Fibroblast of pulmonary artery (primary cell): ENCODE measurements around the gene CHSY1.

Experiments used
- DNase-seq: peaks from one replicate; pipeline ENCODE4 v3.0.0-alpha.2; 2010; ENCODE audit warnings: low read depth
- H3K4me3 ChIP-seq: replicated peaks from 2 replicates; pipeline ENCODE4 v1.5.1; 2011; ENCODE audit warnings: low read depth, mild to moderate bottlenecking, control low read depth, low read length, moderate library complexity
- TF ChIP-seq, protein P1 (sequence below): IDR thresholded peaks from 2 replicates; pipeline ENCODE4 v1.5.1; 2011; ENCODE audit warnings: mild to moderate bottlenecking, control low read depth, low read length, inconsistent platforms; ENCODE audit errors: missing control alignments

Gene CHSY1

DNA sequence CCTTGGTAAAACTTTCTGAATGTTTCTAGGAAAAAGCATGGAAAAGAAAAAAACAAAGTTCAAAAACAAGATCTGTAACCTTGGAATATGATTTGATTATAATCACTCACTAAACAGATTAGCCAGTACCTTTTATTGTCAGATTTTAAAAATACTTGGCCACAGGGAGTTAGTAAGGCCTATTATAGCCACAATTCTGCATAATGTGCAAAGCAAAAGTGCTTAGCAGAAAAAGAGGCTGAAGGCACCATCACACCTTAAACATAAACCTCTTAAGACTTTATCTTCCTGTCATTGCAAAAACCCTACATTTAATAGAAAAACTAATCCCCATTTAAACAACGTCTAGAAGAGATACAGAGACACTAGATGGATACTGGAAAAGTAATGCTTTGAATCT lies 41.8 kb downstream of the CHSY1 start:
- DNase-seq: no peak
- no peak overlapping the region for H3K4me3 ChIP-seq
- TF ChIP-seq, protein P1, sequence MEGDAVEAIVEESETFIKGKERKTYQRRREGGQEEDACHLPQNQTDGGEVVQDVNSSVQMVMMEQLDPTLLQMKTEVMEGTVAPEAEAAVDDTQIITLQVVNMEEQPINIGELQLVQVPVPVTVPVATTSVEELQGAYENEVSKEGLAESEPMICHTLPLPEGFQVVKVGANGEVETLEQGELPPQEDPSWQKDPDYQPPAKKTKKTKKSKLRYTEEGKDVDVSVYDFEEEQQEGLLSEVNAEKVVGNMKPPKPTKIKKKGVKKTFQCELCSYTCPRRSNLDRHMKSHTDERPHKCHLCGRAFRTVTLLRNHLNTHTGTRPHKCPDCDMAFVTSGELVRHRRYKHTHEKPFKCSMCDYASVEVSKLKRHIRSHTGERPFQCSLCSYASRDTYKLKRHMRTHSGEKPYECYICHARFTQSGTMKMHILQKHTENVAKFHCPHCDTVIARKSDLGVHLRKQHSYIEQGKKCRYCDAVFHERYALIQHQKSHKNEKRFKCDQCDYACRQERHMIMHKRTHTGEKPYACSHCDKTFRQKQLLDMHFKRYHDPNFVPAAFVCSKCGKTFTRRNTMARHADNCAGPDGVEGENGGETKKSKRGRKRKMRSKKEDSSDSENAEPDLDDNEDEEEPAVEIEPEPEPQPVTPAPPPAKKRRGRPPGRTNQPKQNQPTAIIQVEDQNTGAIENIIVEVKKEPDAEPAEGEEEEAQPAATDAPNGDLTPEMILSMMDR: no peak

DNA sequence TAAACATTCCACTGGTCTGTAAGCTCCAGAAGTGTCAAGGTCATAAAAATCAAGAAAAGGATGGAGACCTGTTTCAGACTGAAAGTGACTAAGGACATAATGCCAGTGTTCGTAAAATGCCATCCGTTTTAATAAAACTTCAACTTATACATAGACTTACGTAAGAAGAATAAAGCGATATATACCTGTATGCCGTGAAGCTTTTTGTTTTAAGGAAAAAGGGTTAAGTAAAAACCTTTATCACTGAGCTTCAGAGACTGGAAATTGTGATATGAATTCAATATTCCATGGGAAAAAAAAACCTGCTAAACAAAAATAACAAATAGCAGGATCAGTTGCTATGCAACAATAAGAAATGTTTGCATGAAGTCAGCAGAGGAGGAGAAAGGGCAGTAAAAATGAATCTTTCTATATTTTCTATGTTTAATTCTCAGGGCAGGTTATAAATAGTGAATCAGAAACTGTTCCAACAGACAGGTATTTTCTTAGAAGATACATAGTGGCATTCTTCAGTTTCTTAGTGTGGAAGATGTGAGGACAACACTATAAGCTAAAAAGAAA lies 42.5 kb downstream of the CHSY1 start:
- TF ChIP-seq, protein P1: no peak
- DNase-seq: no peak
- no peak overlapping the region for H3K4me3 ChIP-seq

DNA sequence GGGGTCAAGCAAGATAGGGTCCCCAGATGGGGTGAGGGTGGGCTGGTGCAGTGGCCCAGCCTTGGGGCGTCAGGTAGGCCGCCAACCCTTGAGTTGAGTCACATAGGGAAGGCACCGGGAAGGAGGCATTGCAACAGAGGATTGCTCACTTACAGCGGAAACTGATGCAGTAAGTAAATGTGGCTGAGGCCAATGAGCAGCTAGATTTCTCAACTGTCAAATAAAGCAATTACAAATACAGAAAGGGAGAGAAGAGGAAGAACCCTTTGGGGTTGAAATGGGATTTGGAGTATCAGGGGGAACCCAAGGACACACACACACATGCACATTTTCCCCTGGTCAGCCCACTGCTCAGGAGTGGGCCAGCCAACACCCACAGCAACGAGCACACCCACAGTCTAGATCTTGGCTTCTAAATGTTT lies 44.0 kb downstream of the CHSY1 start:
- peak; percentile 81 for DNase-seq
- TF ChIP-seq, protein P1: no peak
- no peak overlapping the region for H3K4me3 ChIP-seq

DNA sequence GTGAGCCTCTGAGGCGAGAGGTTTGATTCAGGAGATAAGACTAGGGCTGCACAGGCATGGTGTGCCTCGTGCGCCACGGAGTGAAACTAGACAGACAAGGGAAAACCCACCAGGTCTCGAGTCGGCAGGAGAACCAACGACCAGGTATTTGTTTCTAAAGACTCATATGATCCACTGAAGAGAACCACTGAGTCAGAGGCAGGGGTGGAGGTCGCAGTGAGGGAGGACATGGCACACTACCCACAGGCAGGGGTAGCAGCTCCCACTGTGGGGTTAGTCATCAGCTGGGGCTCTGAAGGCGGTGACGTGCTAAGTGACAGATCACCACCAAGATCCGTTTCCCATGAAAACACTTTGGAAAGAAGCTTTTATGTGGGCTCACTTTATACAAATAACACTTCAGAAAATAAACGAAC lies 45.7 kb downstream of the CHSY1 start:
- H3K4me3 ChIP-seq: no peak overlapping the region
- TF ChIP-seq, protein P1: no peak
- DNase-seq: peak; percentile 46

DNA sequence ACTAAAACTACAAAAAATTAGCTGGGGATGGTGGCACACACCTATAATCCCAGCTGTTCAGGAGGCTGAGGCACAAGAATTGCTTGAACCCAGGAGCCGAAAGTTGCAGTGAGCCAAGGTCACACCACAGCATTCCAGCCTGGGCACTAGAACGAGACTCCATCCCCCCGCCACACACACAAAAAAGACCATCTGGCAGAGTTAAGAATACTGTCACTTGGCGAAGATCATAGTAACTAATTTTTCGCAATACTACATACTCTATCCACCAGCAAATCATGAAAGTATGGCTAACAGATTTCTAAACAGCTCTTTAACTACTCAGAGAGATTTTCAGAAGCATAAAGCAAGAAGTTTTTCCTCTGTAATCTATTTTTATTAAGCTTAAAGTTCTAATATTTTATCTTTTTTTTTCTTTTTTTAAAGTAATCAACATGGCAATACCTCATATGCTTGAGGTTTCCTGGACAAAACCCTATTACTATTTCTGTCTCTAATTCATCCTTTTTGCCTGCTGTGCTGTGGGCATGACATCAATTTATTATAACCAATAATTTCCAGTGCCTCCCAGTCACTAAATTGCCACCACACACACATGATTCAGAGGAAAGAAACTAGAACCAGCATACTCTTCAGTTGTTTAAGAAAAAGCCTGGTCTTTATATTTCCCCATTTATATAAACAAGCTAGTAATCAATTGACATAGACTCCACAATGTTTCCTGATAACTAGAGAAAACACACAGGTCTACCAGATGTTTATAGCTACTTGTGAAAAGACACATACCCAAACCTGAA lies 46.9 kb downstream of the CHSY1 start:
- no peak overlapping the region for H3K4me3 ChIP-seq
- no peak for DNase-seq
- TF ChIP-seq, protein P1: no peak

DNA sequence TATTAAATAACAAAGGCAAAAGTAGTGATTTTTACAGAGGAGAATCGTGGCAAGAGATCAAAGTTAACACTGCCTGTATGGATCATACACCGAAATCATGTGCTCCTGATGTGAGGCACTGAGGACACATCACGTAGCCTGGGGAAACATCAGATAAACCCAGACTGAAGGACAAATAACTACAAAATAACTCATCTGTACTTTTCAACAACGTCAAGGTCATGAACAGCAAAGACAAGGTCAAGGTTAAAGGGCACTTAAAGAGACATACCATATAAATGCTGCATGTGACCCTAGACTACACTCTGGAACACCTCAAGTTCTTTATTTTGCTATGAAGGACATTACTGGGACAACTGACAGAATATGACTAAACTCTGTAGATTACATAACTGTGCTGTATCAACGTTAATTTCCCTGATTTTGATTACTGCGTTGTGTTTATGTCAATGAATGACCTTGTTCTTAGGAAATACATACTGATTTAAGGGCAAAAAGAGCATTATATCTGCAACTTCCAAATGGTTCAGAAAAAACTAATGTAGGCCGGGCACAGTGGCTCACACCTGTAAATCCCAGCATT lies 48.1 kb downstream of the CHSY1 start:
- no peak for DNase-seq
- TF ChIP-seq, protein P1: no peak
- H3K4me3 ChIP-seq: no peak overlapping the region
